HG02759 (cell line): ENCODE measurements around the gene MVB12B.
"Not testable (repeated sequence)": the region's sequence is repeated elsewhere in the genome, so short reads cannot be mapped to it uniquely, and the experiment has no call there.

ENCODE experiments used
- ATAC-seq: cut with Tn5 transposase; IDR thresholded peaks from one replicate; pipeline ENCODE4 v1.9.1; 2021; ENCODE audit warnings: mild to moderate bottlenecking, moderate library complexity; ENCODE audit not compliant: unreplicated experiment

Gene MVB12B

DNA sequence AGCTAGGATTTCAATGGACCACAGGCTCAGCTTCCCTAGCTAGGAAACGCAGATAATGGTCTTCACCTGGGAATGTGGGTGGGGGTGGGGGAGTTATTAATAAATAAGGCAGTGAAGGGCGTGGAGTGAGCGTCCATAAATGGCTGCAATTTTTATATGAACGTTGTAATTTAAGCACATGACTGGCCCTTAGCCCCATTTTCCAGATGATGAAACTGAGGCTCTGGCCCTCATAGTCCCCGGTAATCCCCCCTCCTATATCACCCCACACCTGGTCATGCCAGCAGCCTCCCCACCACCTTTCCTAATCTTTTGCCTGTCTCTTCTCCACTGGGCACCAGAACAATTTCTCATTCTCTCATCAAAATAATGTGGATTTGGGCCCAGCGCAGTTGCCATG is 225.2 kb downstream of the MVB12B start:
- no peak for ATAC-seq

DNA sequence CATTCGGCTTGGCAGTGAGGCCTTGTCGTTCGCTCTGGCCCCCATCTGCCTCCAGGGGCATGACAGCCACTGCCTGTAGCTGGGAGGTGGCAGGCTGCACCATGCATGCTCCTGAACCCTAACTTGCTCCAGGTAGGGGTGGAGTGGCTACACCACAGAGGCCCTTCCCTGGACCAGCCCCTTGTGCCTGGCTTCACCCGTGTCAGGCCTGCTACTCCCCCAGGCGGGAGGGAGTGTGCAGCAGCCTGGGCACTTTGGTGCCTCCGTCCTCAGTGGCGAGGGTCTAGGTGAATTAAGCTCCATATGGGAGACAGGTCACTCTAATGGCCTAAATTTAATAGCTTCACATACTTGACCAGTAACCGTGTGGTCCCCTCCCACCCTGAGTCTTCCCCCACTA is 227.7 kb downstream of the MVB12B start:
- no peak for ATAC-seq

- ATAC-seq: not testable (repeated sequence)
These were observed 228.8 kb downstream of the MVB12B start for GRCh38 chr9:126555421-126555820.
